ENCODE results near the gene S100A5. TPM values are rescaled to one million over a fixed set of nuclear protein-coding genes. Genes with fewer than 3 reads are reported as not detected.
A peak's percentile ranks its signal among the peaks of the same experiment; 100 is the strongest.

S100A5 gene
- total and polyA plus RNA-seq, 9 of the 15 experiments (the other 6 are each of a cell fraction or from before 2014, with no cell fraction given) = 0.56 to 1.4 (median 0.64) TPM; not detected in 5

- no peak overlapping the region for H3K9ac ChIP-seq (ENCODE audit: insufficient read depth in 1 of 2, low read depth in 2 of 2, low read length in 2 of 2)
- H2AFZ ChIP-seq (ENCODE audit: low read depth, low read length) = no peak overlapping the region
- intact Hi-C loops (cut with micrococcal nuclease) = no loop called here
- FAIRE-seq = no peak
- no peaks in the 10 kb centered on the region for H3K9me3 ChIP-seq (replicated peaks; ENCODE audit: control insufficient read depth, insufficient read depth, low read depth, low read length)
- no peaks in the 10 kb centered on the region for H3K79me2 ChIP-seq (ENCODE audit: control insufficient read depth, insufficient read depth, low read length)
- H3K9me1 ChIP-seq (ENCODE audit: control insufficient read depth, insufficient read depth, low read length) = no peaks in the 10 kb centered on the region
- ATAC-seq = no peak
- H3K4me3 ChIP-seq = no peak overlapping the region
- 40% methylated on average over 1 of the region's 1 CpG for WGBS (ENCODE audit: insufficient coverage, low coverage, missing lambda C conversion rate)
- DNase-seq (ENCODE audit: extremely low read depth in 1 of 4, low spot score in 3 of 4) = no peak
- in situ Hi-C loops (cut with MboI) = no loop called here
- H3K4me2 ChIP-seq (ENCODE audit: insufficient read depth, low read length) = no peak overlapping the region
- CTCF ChIA-PET (ENCODE audit: low intra/inter-chr PET ratio) = interaction anchor here (0.7 kb wide), 1 partner anchor 61 kb away, joined by 4 read pairs; no protein-coding TSS in a partner anchor
- no TSS peak for BruUV-seq (replicated peaks)
- TF ChIP-seq TSC22D4 (tag; IDR thresholded peaks at IDR 0.05) (no peak), SPI1 (IDR thresholded peaks at IDR 0.05; ENCODE audit: borderline replicate concordance, low read depth, low read length) (peak; percentile 34; the same call in 1 of the 2 replicates)
- peaks cover 7 to 13% of the 10 kb centered on the region in 2 experiments; a peak in 3 of 5 replicates for H3K4me1 ChIP-seq (replicated peaks in 1 of 2; ENCODE audit: control insufficient read depth in 2 of 2, insufficient read depth in 2 of 2, low read length in 2 of 2)
- no peak overlapping the region for H3K27ac ChIP-seq (ENCODE audit: extremely low read depth, low read depth, low read length)
- H3K27me3 ChIP-seq (ENCODE audit: control insufficient read depth in 2 of 2, insufficient read depth in 2 of 2, low read length in 2 of 2) = no peaks in the 10 kb centered on the region
- H4K20me1 ChIP-seq (replicated peaks; ENCODE audit: control insufficient read depth, insufficient read depth, low read length) = no peaks in the 10 kb centered on the region
- no peaks in the 10 kb centered on the region for H3K36me3 ChIP-seq (ENCODE audit: control insufficient read depth, insufficient read depth, low read length)
- POLR2A ChIA-PET = interaction anchor here (1.0 kb wide), 1 partner anchor 18 kb away, joined by 3 read pairs; no protein-coding TSS in a partner anchor
These were observed 15.6 kb upstream of the S100A5 start for GRCh38 chr1:153556348-153556747.

GRCh38 chr1:153553830-153554541 is 13.3 kb upstream of the S100A5 start:
- in situ Hi-C loops (cut with MboI) = no loop called here

More at GRCh38 chr1:153553830-153554541, 13.3 kb upstream of the S100A5 start:
- H3K9ac ChIP-seq (ENCODE audit: insufficient read depth in 1 of 2, low read depth in 2 of 2, low read length in 2 of 2) = peak overlapping the region in 1 of 2 experiments; percentile 20; a peak in 1 of 4 replicates
- no peak overlapping the region for H3K4me3 ChIP-seq
- 88% methylated on average over 2 of the region's 2 CpGs for WGBS (ENCODE audit: insufficient coverage, low coverage, missing lambda C conversion rate)
- no peaks in the 10 kb centered on the region for H4K20me1 ChIP-seq (replicated peaks; ENCODE audit: control insufficient read depth, insufficient read depth, low read length)
- FAIRE-seq (peak; percentile 29), ATAC-seq (no peak), DNase-seq (ENCODE audit: extremely low read depth in 1 of 4, low spot score in 3 of 4) (no peak)
- no peak overlapping the region for H3K27ac ChIP-seq (ENCODE audit: extremely low read depth, low read depth, low read length)
- ChIA-PET POLR2A (interaction anchor here (0.6 to 1.8 kb wide), 3 partner anchors 10 to 34 kb away, joined by 3 to 9 read pairs (median 3); no protein-coding TSS in a partner anchor), CTCF (ENCODE audit: low intra/inter-chr PET ratio) (no interaction called here)
- no peaks in the 10 kb centered on the region for H3K27me3 ChIP-seq (ENCODE audit: control insufficient read depth in 2 of 2, insufficient read depth in 2 of 2, low read length in 2 of 2)
- H3K9me3 ChIP-seq (replicated peaks; ENCODE audit: control insufficient read depth, insufficient read depth, low read depth, low read length) = no peaks in the 10 kb centered on the region
- BruUV-seq (replicated peaks) = no TSS peak
- H2AFZ ChIP-seq (ENCODE audit: low read depth, low read length) = peak overlapping the region; percentile 34; the same call in 1 of the 2 replicates
- no peaks in the 10 kb centered on the region for H3K79me2 ChIP-seq (ENCODE audit: control insufficient read depth, insufficient read depth, low read length)
- intact Hi-C loops (cut with micrococcal nuclease) = no loop called here
- peaks cover 17 to 18% of the 10 kb centered on the region in 2 experiments; a peak in 3 of 5 replicates for H3K4me1 ChIP-seq (replicated peaks in 1 of 2; ENCODE audit: control insufficient read depth in 2 of 2, insufficient read depth in 2 of 2, low read length in 2 of 2)
- no peaks in the 10 kb centered on the region for H3K36me3 ChIP-seq (ENCODE audit: control insufficient read depth, insufficient read depth, low read length)
- no peaks in the 10 kb centered on the region for H3K9me1 ChIP-seq (ENCODE audit: control insufficient read depth, insufficient read depth, low read length)
- 0 out of 2 replicates have a peak, but pooled peaks have one; percentile 3 for TF ChIP-seq NFE2 (IDR thresholded peaks at IDR 0.05; ENCODE audit: low read depth)
- no peak for TF ChIP-seq MCM3 (IDR thresholded peaks at IDR 0.05)
- TF ChIP-seq FOXP4 (CRISPR knock-in tag; IDR thresholded peaks at IDR 0.05; ENCODE audit: borderline replicate concordance) = no peak
- no peak overlapping the region for H3K4me2 ChIP-seq (ENCODE audit: insufficient read depth, low read length)

All from K562 (cell line).